T47D (cell line): ENCODE data around the gene RALGPS1.

ENCODE experiments used
- DNase-seq, 2 experiments: peaks; one replicate each; pipeline versions ENCODE4 v3.0.0 to v3.0.0-alpha.2; 2011 to 2012; ENCODE audit warnings: low read depth in 1 of 2, low spot score in 1 of 2
- JUND ChIP-seq: IDR thresholded peaks from 2 replicates; pipeline ENCODE4 v1.6.1; 2012; ENCODE audit warnings: low read depth
- in situ Hi-C: cut with HindIII; loops from 2 replicates; pipeline ENCODE4 v1.10.0; 2016; ENCODE audit warnings: low sequenced_read_pairs, low pct_unique_long_range_greater_than_20kb

Gene RALGPS1

DNA sequence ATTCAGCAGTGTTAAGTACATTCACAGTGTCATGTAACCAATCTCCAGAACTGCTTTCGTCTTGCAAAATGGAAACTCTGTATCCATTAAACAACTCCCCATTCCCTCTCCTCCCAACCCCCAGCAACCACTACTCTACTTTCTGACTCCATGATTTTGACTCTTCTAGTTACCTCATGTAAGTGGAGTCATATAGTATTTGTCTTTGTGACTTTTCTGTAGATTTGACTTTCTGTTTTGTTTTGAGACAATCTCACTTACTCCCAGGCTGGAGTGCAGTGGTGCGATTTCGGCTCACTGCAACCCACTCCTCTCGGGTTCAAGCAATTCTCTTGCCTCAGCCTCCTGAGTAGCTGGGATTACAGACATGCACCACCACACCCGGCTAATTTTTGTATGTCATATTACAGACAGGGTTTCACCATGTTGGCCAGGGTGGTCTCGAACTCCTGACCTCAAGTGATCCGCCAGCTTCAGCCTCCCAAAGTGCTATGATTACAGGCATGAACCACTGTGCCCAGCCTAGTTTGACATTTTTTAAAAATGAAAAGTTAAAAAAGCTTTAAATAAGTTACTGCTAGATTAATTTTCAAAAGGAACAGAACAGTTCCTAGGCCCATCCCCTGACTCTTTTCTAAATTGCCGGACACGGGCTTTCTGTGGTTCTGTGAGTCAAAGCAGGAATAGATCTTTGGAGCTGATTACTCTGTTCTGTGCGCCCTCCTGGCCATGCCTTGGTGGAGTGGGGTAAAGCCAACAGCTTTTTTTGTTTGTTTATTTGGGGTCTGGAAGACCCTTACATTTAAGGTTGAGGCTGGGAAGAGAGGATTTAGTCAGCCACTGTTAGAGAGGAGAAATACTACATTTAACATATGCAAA lies 59.3 kb downstream of the RALGPS1 start:
- in situ Hi-C loops, result no loop called here
- no peak for DNase-seq
- no peak for TF ChIP-seq JUND

DNA sequence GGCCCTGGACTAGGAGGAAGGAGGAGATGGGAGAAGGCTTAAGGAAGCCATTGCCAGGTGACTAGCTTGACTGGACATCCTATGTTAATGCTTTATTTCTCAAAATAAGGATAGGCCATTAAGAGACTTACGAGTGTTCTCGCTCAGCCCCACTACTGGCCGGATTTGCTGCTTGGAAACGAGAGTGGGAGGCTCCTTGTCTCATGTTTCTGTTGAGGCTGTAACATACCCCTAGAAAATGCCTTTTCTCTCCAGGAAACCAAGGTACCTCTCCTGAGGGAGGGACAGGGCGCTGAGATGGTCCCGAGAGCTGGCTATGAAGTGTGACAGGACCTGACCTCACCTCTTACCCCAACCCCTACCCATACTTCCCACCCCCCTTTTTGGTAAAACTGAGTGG lies 60.0 kb downstream of the RALGPS1 start:
- no peak for TF ChIP-seq JUND
- no peak for DNase-seq
- in situ Hi-C loops, result no loop called here

DNA sequence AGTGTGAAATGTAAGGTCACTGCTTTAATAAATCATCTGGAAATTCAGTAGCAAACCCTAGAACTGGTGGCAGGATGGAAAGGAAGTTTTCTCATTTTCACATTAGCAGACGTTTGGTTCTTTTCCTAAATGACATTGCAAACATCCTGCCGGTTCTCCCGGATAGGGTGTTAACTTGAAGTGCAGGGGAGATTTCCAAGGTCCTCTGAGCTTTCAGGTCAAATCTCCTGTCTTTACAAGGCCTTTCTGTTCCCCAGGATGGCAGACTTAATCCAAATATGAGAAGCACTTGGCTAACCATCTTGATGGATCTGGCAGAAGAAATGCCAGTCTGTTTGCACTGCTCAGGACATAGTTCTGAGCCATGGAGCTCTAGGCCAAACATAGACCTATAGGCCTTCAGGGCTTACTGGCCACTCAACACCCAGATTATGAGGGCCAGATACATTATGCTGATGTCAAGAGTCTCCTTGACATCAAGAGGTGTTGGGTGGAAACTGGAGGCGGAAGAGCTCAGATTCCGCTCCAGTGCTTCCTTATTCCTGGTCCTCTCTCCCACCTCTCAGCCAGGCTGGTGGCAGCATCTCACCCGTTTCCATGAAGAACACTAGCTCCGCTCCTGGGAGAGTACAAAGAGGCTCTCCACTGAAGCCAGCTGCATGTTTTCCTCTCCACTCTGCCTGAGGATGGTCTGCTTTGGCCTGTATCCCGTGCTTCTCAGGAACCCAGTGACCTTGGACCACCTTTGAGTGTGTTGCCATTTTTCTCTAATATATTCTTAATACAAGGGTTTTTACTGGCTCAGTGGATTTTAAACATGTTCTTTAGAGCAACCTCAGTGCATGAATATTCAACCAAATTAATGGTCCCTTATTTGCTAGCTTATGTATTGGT lies 61.0 kb downstream of the RALGPS1 start:
- in situ Hi-C loops, result no loop called here
- no peak for TF ChIP-seq JUND
- peak in 1 of 2 experiments; percentile 27 for DNase-seq

DNA sequence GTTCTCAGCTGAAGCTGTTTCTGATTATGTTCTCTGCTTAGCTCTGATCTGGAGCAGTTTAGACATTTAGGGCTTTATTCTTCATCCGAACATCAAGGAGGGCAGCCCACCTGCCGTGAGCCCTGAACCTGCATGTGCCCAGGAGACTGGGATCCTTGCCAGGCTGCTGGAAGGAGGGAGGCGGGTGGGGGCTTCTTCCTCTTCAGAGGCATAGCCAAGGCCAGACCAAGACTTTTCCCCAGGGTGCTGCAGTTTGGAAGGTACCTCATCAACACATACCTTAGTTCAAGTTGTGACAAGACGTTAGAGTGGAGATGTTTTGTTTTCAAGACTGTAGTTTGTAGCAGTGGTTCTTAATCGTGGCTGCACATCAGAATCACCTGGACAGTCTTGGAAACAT lies 64.9 kb downstream of the RALGPS1 start:
- in situ Hi-C loops, result no loop called here
- TF ChIP-seq JUND, result no peak
- DNase-seq, result no peak

DNA sequence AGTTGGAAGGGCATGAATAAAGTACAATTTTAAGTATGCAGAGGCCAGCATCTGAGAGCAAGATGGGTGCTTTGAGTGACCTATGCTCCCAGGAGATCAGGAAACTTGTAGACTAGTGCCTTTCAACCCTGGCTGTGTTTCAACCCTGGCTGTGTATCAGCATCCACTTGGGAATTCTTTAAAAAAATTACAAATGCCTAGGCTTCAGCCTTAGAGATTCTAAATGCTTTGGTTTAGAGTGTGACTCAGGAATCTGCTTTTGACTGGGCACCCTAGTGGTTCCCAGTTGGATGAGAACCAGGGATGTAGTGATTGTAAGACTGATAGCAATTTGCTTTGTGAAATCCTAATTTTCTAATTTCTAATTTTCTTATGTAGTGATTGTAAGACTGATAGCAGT lies 65.6 kb downstream of the RALGPS1 start:
- DNase-seq, result no peak
- in situ Hi-C loops, result no loop called here
- TF ChIP-seq JUND, result no peak

DNA sequence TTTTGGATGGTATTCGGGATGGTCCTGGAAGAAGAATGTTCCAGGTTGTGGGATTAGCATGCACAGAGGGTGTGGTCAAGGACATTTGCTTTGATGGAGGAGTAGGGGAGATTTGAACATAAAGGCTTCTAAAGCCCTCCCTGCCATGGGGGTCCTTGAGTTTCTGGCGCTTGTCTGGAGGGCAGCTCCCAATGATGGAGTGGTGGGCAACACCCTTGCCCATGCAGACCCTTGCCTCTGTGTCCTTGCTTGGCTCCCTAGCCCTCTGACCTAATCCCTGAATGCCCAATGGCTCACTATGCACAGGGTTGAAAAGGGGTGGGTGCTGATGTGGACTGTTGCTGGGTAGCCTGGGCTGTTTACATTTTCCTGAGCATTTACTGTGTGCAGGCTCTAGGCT lies 66.6 kb downstream of the RALGPS1 start:
- no peak for TF ChIP-seq JUND
- in situ Hi-C loops, result no loop called here

DNA sequence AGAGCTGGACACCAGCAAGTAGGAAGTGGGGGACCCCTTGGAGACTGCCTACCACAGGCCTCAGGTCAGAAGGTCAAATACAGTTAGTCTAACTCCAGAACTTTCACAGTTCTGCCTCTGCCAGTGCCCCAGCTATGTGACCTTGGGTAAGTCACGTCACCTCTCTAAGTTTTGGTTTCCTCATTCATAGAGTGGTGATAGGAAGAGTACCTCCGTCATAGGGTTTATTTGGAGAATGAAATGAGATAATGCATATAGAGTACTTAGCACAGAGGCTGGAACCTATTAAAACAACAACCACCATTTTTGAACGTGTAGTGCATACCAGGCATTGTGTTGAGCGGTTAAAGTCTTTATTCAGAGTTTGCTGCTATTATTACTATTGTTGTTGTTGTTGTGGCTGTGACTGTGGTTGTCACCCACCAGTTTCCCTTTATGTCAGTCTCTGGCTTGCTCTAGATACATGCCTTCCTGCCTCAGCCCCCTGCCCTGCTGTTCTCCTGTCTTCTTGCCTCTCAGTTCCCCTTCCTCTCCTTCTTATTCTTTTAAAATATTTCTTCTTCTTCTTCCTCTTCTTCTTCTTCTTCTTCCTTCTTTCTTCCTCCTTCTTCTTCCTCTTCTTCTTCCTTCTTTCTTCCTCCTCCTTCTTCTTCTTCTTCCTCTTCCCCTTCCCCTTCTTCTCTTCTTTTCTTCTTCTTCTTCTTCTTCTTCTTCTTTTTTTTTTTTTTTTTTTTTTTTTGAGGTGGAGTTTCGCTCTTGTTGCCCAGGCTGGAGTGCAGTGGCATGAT lies 67.8 kb downstream of the RALGPS1 start:
- in situ Hi-C loops, result no loop called here
- no peak for TF ChIP-seq JUND
- DNase-seq, result no peak

More for the DNA sequence above, 66.6 kb downstream of the RALGPS1 start:
- DNase-seq, result no peak

DNA sequence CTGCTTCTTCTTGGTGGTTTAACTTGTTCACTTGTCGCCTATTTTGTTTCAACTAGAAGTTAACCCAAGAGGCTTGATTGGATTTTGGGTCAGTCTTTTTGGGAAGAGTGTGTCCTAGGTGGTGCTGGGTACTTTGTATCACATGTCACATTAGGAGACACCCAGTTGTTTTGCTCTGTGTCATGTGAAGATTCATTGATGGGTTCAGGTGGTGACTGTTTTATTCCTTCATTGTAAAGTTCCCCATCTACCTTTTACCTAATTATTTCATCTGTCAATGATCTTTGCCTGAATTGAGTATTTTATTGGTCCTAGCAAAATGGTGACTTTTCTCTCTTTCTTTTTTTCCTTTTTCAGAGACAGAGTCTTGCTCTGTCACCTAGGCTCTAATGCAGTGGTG lies 69.2 kb downstream of the RALGPS1 start:
- no peak for DNase-seq
- TF ChIP-seq JUND, result no peak
- in situ Hi-C loops, result no loop called here

DNA sequence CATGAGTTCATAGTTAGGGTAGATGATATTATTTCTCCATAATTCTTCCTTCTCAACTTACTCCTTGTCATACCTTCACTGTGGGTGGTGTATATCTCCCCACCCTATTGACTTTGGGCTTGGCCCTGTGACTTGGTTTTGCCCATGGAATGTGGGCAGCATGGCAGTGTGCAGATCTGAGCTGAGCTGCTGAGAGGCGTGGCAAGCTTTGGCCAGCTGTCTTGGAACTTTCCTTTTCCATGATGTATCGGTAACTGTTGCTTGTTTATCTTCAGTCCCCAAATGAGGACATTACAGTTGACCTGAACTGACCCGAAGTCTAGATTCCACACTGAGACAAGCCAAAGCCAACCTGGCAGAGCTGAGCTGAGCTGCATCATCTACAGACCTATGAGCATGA lies 70.4 kb downstream of the RALGPS1 start:
- in situ Hi-C loops, result no loop called here
- no peak for TF ChIP-seq JUND
- DNase-seq, result no peak

DNA sequence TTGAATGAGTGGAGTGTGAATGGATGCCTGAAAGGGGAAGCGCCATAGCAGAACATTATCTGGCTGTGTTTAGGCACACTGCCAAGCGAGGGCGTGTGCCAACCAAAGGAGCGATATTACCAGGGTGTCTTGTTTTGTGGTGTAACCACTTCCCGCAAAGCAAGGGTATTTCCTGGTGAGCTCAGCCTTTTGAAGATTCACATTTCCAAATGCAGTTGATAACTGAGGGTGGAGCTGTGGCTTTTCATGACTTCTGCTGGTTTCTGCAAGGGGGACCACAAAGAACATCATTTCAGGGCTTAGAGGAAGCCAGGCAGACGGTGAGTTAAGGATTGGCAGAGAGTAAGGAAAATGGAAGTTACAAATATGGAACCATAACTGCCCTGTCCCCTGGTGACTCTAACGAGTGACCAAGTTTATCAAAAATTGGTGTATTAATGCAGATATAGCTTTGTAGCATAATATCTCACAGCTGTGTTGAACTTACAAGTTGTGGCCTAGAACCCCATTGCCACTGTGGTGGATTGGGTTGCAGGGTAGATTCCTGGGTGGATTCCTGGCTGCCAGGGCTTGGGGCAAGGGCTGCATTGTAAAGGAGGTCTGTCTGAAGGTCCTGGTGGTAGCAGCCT lies 71.4 kb downstream of the RALGPS1 start:
- TF ChIP-seq JUND, result no peak
- DNase-seq, result no peak
- in situ Hi-C loops, result no loop called here

DNA sequence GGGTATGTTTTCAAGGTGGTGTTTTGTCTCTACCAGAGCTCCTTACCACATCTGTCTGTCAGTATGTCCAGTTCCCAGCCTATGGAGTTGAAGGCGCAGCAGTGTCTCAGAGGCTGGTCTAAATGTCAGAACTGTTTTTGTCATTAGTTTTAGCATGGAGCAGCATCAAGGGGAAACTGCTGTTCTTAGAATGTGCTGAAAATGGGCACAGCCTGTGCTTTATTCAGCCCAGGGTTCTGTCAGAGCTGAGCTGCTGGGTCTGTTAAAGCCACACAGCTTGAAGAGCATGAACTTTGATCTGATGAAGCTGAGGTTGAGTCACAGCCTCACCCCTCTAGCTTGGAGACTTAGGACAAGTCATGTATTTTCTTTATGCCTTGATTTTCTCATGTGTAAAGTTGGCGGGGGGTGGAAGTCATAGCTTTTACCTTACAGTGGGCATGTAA lies 71.9 kb downstream of the RALGPS1 start:
- DNase-seq, result no peak
- in situ Hi-C loops, result no loop called here
- no peak for TF ChIP-seq JUND

DNA sequence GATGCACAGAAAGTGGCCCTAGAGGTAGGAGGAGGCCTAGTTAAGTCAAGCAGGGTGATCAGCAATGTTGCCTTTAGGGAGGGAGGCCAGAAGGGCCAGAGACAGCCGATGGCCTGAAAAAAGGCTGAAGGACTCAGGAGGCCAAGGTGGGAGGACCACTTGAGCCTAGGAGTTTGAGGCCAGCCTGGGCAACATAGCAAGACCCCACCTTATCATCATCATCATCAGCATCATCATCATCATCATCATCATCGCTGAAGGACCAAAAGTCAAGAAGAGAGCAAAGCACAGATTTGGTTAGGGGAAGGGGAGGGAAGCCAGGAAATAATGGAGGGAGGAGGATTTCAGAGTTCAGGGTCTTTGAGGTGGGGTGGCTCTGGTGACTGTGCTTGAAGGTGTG lies 74.3 kb downstream of the RALGPS1 start:
- TF ChIP-seq JUND, result no peak
- no peak for DNase-seq
- in situ Hi-C loops, result no loop called here
